GM12875 (cell line): ENCODE results near the gene HNRNPU.

Experiments
- H3K4me3 ChIP-seq: one replicate; pipeline ENCODE4 v1.5.1; 2011; ENCODE audit warnings: low read depth, low read length, control low read depth
- CTCF ChIP-seq: IDR thresholded peaks from 2 replicates; pipeline ENCODE4 v1.5.1; 2011; ENCODE audit warnings: low read depth, mild to moderate bottlenecking, control low read depth, inconsistent platforms, low read length, moderate library complexity, borderline replicate concordance; ENCODE audit not compliant: insufficient read depth

HNRNPU gene

DNA sequence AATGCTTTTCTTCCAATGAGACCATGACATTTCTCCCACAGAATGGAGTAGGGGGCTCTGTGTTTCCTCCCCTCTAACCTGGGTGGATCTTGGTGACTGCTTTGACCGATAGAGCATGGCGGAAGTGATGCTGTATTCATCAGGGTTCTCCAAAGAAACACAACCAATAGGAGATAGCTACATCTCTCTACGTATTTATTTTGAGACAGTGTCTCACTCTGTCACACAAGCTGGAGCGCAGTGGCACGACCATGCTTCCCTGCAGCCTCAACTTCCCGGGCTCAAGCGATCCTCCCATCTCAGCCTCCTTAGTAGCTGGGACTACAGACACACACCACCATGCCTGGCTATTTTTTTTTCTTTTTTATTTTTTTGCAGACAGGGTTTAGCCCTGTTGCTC lies 29.5 kb upstream of the HNRNPU start:
- no peak overlapping the region for H3K4me3 ChIP-seq
- TF ChIP-seq CTCF, result no peak

DNA sequence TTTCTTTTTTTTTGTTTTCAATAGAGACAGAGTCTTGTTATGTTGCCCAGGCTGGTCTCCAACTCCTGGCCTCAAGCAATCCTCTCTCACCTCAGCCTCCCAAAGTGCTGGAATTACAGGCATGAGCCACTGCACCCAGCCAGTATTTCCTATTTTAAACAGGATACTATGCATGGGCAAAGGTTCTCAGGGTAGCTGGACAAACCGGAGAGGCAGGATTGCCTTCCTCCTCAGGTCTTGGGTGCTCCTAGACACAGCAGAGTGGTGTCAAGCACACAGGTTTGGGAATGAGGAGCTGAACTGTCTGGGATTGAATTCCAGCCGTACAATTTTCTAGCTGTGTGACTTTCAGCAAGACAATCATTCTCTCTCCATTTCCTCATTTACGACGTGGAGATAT lies 22.9 kb upstream of the HNRNPU start:
- H3K4me3 ChIP-seq, result no peak overlapping the region
- no peak for TF ChIP-seq CTCF

DNA sequence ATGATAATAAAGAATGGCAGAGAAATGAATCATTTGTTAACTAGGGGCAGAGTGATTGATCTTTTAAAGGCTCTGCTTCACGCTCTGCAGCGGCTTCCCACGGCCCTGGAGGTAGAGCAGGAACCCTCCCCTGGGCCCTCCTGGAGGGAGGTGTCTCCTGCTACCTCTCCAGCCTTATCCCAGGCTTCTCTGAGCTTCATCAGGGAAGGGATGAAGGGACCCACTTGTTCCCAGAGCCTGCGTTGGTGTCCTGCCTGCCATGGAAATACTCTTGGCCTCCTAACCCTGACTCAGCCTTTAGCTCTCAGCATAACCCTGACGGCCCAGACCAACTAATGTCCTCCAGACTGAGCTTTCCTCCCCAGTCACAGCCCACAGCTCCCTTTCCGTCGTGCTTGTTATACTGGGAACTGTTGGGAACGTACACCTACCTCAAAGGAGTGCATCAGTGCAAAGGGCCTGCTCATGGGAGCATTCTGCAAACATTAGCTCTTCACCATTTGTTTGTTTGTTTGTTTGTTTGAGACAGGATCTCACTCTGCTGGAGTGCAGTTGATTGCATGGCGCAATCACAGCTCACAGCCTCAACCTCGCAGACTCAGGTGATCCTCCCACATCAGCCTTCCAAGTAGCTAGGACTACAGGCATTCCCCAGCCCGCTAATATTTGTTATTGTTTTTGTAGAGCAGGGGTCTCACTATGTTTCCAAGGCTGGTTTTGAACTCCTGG lies 17.4 kb upstream of the HNRNPU start:
- no peak for TF ChIP-seq CTCF
- no peak overlapping the region for H3K4me3 ChIP-seq

GRCh38 chr1:244878681-244879080 lies 14.3 kb upstream of the HNRNPU start:
- TF ChIP-seq CTCF, result no peak
- no peak overlapping the region for H3K4me3 ChIP-seq

GRCh38 chr1:244876228-244876910 lies 12.0 kb upstream of the HNRNPU start:
- no peak overlapping the region for H3K4me3 ChIP-seq
- TF ChIP-seq CTCF, result no peak

DNA sequence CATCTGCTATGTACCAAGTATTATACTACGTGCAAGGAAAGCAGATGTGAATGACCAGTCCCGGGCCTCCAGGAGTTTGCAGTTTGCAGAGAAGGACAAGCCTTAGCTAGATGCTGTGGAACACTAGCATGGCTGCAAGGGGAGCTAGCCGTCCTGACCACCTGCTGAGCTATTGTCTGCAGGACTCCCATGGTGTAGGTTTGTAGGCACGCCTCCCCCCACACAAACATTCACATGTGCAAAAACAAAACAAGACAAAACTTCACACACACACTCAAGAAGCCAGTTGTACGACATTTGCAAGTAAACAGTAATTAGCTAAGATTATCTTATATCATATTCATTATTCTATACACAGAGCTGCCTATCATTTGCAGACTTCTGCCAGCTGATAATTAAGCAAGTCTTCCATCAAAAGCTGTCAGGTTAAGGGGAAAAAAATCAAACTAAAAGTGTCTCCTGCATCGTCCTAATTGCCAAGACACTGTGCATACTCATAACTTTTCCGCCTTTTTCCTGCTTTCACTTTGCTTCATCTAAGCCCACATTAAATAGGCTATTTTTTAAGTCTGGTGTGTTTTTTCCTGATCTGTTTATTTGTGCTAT lies 10.7 kb upstream of the HNRNPU start:
- H3K4me3 ChIP-seq, result no peak overlapping the region
- no peak for TF ChIP-seq CTCF

DNA sequence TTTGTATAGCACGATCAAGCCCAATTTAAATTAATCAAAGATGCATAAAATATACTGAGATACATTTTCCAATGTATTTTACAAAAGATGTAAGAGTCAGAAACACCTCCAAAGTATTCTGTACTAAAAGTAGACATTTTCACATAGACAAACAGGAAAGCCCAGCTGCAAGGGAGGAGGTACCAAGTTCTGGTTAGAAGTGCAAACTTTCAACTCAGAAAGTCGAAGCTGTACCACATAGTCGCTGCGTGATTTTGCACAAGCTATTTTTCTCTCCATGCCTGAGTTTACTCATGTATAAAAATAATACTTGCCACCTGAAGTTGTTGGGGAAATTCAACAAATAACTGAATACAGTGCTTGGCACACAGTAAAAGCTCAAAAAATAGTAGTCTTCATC lies 5.6 kb upstream of the HNRNPU start:
- TF ChIP-seq CTCF, result no peak
- H3K4me3 ChIP-seq, result no peak overlapping the region
